ENCODE results near the gene AATF.

AATF gene

DNA sequence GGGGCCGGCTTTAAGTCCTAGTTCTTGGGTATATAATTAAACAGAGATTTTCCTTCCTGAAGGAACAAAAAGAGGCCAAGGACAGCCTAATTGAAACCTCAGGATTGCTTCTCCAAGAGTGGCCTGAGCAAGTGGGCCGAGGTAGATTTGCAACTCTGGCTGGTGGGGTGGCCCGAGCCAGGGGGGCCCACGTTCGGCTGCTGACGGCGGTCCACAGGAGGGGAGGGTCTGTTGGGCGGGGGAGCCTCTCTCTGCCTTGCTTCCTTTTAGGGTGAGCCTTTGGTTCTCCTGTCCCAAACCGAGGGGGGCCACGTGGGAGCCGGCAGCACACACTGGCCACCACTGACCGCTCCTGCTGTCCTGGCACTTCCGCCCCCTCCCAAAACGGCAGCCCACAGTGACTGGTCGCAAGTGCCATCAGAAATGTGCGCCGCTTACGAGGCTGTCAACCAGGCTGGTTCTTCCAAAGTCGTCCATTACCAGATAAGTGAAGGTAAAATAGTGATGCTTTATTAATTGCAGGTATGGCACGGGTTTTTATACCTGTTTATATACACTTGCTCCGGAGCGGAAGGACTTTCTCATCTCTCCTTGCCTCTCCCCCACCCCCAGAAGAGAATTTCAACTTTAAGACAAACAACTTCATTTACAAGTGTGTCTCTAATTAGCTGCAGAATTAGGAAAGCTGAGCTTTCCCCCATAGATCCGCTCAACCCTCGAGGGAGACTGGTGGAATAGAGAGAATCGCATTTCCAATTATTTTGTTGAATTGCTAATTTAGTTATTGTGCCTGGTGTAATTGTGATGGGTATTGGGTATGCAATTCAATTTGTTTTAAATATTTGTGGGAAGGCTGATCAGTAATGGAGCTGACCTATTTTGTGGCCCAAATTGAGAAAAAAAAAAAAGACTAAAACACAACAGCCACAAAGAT, 117.8 kb downstream of the AATF start:
- Histone ChIP-seq H3K4me1 (ENCODE audit: low read length) (no peaks in the 10 kb centered on the region), H4K20me1 (ENCODE audit: insufficient read depth, low read length) (no peaks in the 10 kb centered on the region), H3K9ac (ENCODE audit: low read length) (no peak overlapping the region), H2AFZ (ENCODE audit: low read length) (no peak overlapping the region), H3K27ac (ENCODE audit: low read length) (no peak overlapping the region), H3K4me2 (ENCODE audit: low read depth, low read length) (no peak overlapping the region), H3K79me2 (ENCODE audit: low read length) (no peaks in the 10 kb centered on the region), H3K9me3 (replicated peaks; ENCODE audit: insufficient read depth, low read length) (no peaks in the 10 kb centered on the region), H3F3A (ENCODE audit: insufficient read depth, low read length) (no peaks in the 10 kb centered on the region), H3K27me3 (replicated peaks; ENCODE audit: insufficient read depth, low read length) (no peaks in the 10 kb centered on the region), H3K36me3 (replicated peaks; ENCODE audit: insufficient read depth, low read length) (no peaks in the 10 kb centered on the region), H3K9me2 (replicated peaks; ENCODE audit: insufficient read depth, low read length) (no peaks in the 10 kb centered on the region), H3K4me3 (ENCODE audit: low read length) (no peak overlapping the region)
- TF ChIP-seq CTCF (IDR thresholded peaks at IDR 0.05; ENCODE audit: low read length) (no peak), EZH2phosphoT487 (IDR thresholded peaks at IDR 0.05; ENCODE audit: low read length) (no peak), EZH2 (optimal IDR thresholded peaks at IDR 0.05; ENCODE audit: low read depth, low read length) (no peak)
- no peak for DNase-seq

DNA sequence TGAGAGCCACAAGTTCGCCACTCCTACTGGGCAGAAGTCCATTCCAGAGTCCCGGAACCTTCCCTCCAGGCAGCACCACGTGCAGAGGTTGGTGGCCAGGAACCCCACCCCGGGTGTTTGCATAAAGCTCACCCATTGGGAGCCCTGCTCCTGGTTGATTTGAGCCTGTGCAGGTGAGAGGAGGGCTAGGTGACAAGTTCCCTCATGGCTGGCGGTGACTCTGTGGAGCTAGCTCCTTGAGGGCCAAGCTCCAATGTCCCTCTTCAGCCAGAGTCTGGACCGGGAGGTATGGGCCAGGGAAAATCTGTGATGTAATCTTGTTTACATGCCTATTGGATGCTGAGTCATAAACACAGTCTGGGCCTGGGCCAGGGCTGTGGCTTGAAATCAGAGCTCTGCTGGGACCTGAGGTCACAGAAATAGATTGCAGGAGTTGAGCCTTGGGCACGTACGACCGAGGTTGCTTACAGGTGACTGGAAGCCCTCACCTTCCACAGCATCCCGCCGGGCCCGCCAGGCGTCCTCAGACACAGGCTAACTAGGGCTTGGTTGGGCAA, 118.9 kb downstream of the AATF start:
- Histone ChIP-seq H3K9ac (ENCODE audit: low read length) (no peak overlapping the region), H3K9me3 (replicated peaks; ENCODE audit: insufficient read depth, low read length) (no peaks in the 10 kb centered on the region), H3K4me1 (ENCODE audit: low read length) (no peaks in the 10 kb centered on the region), H3K36me3 (replicated peaks; ENCODE audit: insufficient read depth, low read length) (no peaks in the 10 kb centered on the region), H3K4me3 (ENCODE audit: low read length) (no peak overlapping the region), H2AFZ (ENCODE audit: low read length) (no peak overlapping the region), H3K27me3 (replicated peaks; ENCODE audit: insufficient read depth, low read length) (no peaks in the 10 kb centered on the region), H3K9me2 (replicated peaks; ENCODE audit: insufficient read depth, low read length) (no peaks in the 10 kb centered on the region), H4K20me1 (ENCODE audit: insufficient read depth, low read length) (no peaks in the 10 kb centered on the region), H3F3A (ENCODE audit: insufficient read depth, low read length) (no peaks in the 10 kb centered on the region), H3K79me2 (ENCODE audit: low read length) (no peaks in the 10 kb centered on the region), H3K27ac (ENCODE audit: low read length) (no peak overlapping the region), H3K4me2 (ENCODE audit: low read depth, low read length) (no peak overlapping the region)
- TF ChIP-seq EZH2phosphoT487 (IDR thresholded peaks at IDR 0.05; ENCODE audit: low read length) = no peak
- TF ChIP-seq CTCF (IDR thresholded peaks at IDR 0.05; ENCODE audit: low read length) = no peak
- no peak for TF ChIP-seq EZH2 (optimal IDR thresholded peaks at IDR 0.05; ENCODE audit: low read depth, low read length)
- no peak for DNase-seq

GRCh38 chr17:37068266-37068665, 119.5 kb downstream of the AATF start:
- Histone ChIP-seq H3K9me3 (replicated peaks; ENCODE audit: insufficient read depth, low read length) (no peaks in the 10 kb centered on the region), H3K9ac (ENCODE audit: low read length) (no peak overlapping the region), H3K4me2 (ENCODE audit: low read depth, low read length) (no peak overlapping the region), H3K79me2 (ENCODE audit: low read length) (no peaks in the 10 kb centered on the region), H3K9me2 (replicated peaks; ENCODE audit: insufficient read depth, low read length) (no peaks in the 10 kb centered on the region), H3K4me3 (ENCODE audit: low read length) (no peak overlapping the region), H3K27ac (ENCODE audit: low read length) (no peak overlapping the region), H3K36me3 (replicated peaks; ENCODE audit: insufficient read depth, low read length) (no peaks in the 10 kb centered on the region), H4K20me1 (ENCODE audit: insufficient read depth, low read length) (no peaks in the 10 kb centered on the region), H3F3A (ENCODE audit: insufficient read depth, low read length) (no peaks in the 10 kb centered on the region), H3K4me1 (ENCODE audit: low read length) (no peaks in the 10 kb centered on the region), H3K27me3 (replicated peaks; ENCODE audit: insufficient read depth, low read length) (no peaks in the 10 kb centered on the region), H2AFZ (ENCODE audit: low read length) (no peak overlapping the region)
- TF ChIP-seq EZH2phosphoT487 (IDR thresholded peaks at IDR 0.05; ENCODE audit: low read length) = no peak
- TF ChIP-seq CTCF (IDR thresholded peaks at IDR 0.05; ENCODE audit: low read length) = no peak
- no peak for TF ChIP-seq EZH2 (optimal IDR thresholded peaks at IDR 0.05; ENCODE audit: low read depth, low read length)
- DNase-seq = no peak
